HCT116 (cell line): ENCODE measurements around the gene CR1L.
"Not testable (repeated sequence)": the region's sequence is repeated elsewhere in the genome, so short reads cannot be mapped to it uniquely, and the experiment has no call there.

Experiments
- EGR1 ChIP-seq: IDR thresholded peaks from 2 replicates; pipeline ENCODE4 v1.6.1; 2012; ENCODE audit warnings: low read depth
- POLR2A ChIP-seq: IDR thresholded peaks from 2 replicates; pipeline ENCODE4 v1.7.0; 2011; ENCODE audit warnings: borderline replicate concordance; ENCODE audit not compliant: insufficient read depth, insufficient read length; ENCODE audit errors: extremely low read depth
- POLR2AphosphoS5 ChIP-seq: IDR thresholded peaks from 2 replicates; pipeline ENCODE4 v1.6.1; 2011; ENCODE audit warnings: mild to moderate bottlenecking, low read depth, low read length, moderate library complexity
- SP1 ChIP-seq: IDR thresholded peaks from 2 replicates; pipeline ENCODE4 v1.6.1; 2012; ENCODE audit warnings: low read depth
- SRF ChIP-seq: IDR thresholded peaks from 2 replicates; pipeline ENCODE4 v1.6.1; 2012; ENCODE audit warnings: low read depth
- ZNF274 ChIP-seq: fragments of 200-500 bp; sonication (Bioruptor generic); IDR thresholded peaks from 2 replicates; pipeline ENCODE4 v1.6.1; 2014; ENCODE audit warnings: mild to moderate bottlenecking, low read depth, low read length, inconsistent platforms
- TF ChIP-seq, protein P1 (sequence below): IDR thresholded peaks from 2 replicates; pipeline ENCODE4 v1.6.1; 2012; ENCODE audit warnings: low read depth
- TF ChIP-seq, protein P2 (sequence below): IDR thresholded peaks from 2 replicates; pipeline ENCODE4 v1.6.1; 2012

DNA sequence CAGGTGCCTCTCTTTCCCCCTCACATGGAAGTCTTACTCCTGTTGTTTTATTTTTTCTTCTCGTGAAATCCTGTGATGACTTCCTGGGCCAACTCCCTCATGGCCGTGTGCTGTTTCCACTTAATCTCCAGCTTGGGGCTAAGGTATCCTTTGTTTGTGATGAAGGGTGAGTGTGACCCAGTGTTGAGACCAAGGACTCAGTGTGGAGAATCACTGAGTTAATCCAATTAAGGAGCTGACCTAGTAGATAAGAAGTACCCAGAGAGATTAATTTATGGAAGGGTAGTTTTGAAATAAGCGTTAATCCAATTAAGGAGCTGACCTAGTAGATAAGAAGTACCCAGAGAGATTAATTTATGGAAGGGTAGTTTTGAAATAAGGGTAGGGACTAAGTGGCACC is 67.8 kb downstream of the CR1L start:
- not testable (repeated sequence) for TF ChIP-seq ZNF274, SP1, EGR1, POLR2A, POLR2AphosphoS5, SRF
- TF ChIP-seq, protein P1, sequence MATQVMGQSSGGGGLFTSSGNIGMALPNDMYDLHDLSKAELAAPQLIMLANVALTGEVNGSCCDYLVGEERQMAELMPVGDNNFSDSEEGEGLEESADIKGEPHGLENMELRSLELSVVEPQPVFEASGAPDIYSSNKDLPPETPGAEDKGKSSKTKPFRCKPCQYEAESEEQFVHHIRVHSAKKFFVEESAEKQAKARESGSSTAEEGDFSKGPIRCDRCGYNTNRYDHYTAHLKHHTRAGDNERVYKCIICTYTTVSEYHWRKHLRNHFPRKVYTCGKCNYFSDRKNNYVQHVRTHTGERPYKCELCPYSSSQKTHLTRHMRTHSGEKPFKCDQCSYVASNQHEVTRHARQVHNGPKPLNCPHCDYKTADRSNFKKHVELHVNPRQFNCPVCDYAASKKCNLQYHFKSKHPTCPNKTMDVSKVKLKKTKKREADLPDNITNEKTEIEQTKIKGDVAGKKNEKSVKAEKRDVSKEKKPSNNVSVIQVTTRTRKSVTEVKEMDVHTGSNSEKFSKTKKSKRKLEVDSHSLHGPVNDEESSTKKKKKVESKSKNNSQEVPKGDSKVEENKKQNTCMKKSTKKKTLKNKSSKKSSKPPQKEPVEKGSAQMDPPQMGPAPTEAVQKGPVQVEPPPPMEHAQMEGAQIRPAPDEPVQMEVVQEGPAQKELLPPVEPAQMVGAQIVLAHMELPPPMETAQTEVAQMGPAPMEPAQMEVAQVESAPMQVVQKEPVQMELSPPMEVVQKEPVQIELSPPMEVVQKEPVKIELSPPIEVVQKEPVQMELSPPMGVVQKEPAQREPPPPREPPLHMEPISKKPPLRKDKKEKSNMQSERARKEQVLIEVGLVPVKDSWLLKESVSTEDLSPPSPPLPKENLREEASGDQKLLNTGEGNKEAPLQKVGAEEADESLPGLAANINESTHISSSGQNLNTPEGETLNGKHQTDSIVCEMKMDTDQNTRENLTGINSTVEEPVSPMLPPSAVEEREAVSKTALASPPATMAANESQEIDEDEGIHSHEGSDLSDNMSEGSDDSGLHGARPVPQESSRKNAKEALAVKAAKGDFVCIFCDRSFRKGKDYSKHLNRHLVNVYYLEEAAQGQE = not testable (repeated sequence)
- TF ChIP-seq, protein P2, sequence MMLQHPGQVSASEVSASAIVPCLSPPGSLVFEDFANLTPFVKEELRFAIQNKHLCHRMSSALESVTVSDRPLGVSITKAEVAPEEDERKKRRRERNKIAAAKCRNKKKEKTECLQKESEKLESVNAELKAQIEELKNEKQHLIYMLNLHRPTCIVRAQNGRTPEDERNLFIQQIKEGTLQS = not testable (repeated sequence)
